ENCODE data around the gene KCNN1.

KCNN1 gene

GRCh38 chr19:17937371-17937900, 29.5 kb upstream of the KCNN1 start:
- Histone ChIP-seq H3K27me3 (ENCODE audit: insufficient read depth, poor library complexity, severe bottlenecking) (no peaks in the 10 kb centered on the region), H3K4me3 (replicated peaks; ENCODE audit: insufficient read depth, low read length) (no peak overlapping the region), H3K27ac (replicated peaks) (no peak overlapping the region)
- DNase-seq (ENCODE audit: low read depth in 1 of 2, low spot score in 1 of 2), result no peak
- no peak for TF ChIP-seq SPI1 (IDR thresholded peaks at IDR 0.05; ENCODE audit: borderline replicate concordance, low read depth)
- TF ChIP-seq CTCF (IDR thresholded peaks at IDR 0.05; ENCODE audit: insufficient read depth, low read length), result no peak
- no peak for TF ChIP-seq GABPA (IDR thresholded peaks at IDR 0.05; ENCODE audit: low read depth)
- TF ChIP-seq REST (IDR thresholded peaks at IDR 0.05; ENCODE audit: insufficient replicate concordance, low read depth), result no peak
- TF ChIP-seq POLR2AphosphoS5 (IDR thresholded peaks at IDR 0.05; ENCODE audit: low read depth), result no peak

DNA sequence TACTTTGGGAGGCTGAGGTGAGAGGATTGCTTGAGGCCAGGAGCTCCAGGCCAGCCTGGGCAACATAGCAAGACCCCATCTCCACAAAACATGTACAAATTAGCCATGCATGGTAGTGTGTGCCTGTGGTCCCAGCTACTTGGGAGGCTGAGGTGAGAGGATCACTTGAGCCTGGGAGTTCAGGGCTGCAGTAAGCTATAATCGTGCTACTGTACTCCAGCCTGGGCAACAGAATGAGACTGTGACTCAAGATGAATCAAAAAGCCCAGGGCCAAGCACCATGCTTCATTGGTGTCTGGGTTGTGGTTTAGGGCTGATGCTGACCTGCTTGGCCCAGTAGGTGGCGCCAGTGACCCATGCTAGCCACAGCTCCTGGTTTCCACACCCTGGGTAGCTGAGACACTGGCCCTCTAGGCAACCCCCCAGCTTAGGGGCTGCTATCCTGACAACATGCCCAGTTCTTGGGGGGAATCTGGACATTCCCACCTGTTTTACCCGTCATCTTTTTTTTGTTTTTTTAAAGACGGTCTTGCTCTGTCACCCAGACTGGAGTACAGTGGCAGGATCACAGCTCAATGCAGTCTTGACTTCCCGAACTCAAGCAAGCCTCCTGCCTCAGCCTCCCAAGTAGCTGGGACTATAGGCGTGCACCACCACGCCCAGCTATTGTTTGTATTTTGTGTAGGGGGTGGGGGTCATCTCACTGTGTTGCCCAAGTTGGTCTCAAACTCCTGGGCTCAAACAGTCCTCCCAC, 28.6 kb upstream of the KCNN1 start:
- TF ChIP-seq REST (IDR thresholded peaks at IDR 0.05; ENCODE audit: insufficient replicate concordance, low read depth), result no peak
- TF ChIP-seq POLR2AphosphoS5 (IDR thresholded peaks at IDR 0.05; ENCODE audit: low read depth), result no peak
- TF ChIP-seq CTCF (IDR thresholded peaks at IDR 0.05; ENCODE audit: insufficient read depth, low read length), result peak; percentile 87
- TF ChIP-seq SPI1 (IDR thresholded peaks at IDR 0.05; ENCODE audit: borderline replicate concordance, low read depth), result no peak
- H3K27me3 ChIP-seq (ENCODE audit: insufficient read depth, poor library complexity, severe bottlenecking), result no peaks in the 10 kb centered on the region
- no peak overlapping the region for H3K4me3 ChIP-seq (replicated peaks; ENCODE audit: insufficient read depth, low read length)
- DNase-seq (ENCODE audit: low read depth in 1 of 2, low spot score in 1 of 2), result peak; percentile 41 to 75
- no peak overlapping the region for H3K27ac ChIP-seq (replicated peaks)

- Histone ChIP-seq H3K27ac (replicated peaks) (no peak overlapping the region), H3K4me3 (replicated peaks; ENCODE audit: insufficient read depth, low read length) (no peak overlapping the region), H3K27me3 (ENCODE audit: insufficient read depth, poor library complexity, severe bottlenecking) (no peaks in the 10 kb centered on the region)
- TF ChIP-seq REST (IDR thresholded peaks at IDR 0.05; ENCODE audit: insufficient replicate concordance, low read depth) (no peak), POLR2AphosphoS5 (IDR thresholded peaks at IDR 0.05; ENCODE audit: low read depth) (no peak)
- DNase-seq (ENCODE audit: low read depth in 1 of 2, low spot score in 1 of 2), result no peak
Measured at GRCh38 chr19:17942181-17942580, 24.7 kb upstream of the KCNN1 start.
